Duodenal mucosa (tissue), 2 donors: ENCODE data around the gene TAF9.
"Not testable (repeated sequence)": the region's sequence is repeated elsewhere in the genome, so short reads cannot be mapped to it uniquely, and the experiment has no call there.

ENCODE experiments used
- H3K27ac ChIP-seq: one replicate; pipeline ENCODE4 v1.7.0; 2013; ENCODE audit warnings: low read depth, low read length
- H3K27me3 ChIP-seq, 2 donors: one replicate each; pipeline ENCODE4 v1.7.0; 2013; ENCODE audit warnings: low read length in 2 of 2, control low read depth in 1 of 2; ENCODE audit not compliant: insufficient read depth in 2 of 2, control insufficient read depth in 1 of 2
- H3K36me3 ChIP-seq, 2 donors: one replicate each; pipeline ENCODE4 v1.7.0; 2013; ENCODE audit warnings: low read length in 2 of 2, control low read depth in 1 of 2; ENCODE audit not compliant: insufficient read depth in 2 of 2, control insufficient read depth in 1 of 2
- H3K4me1 ChIP-seq, 2 donors: one replicate each; pipeline ENCODE4 v1.7.0; 2013; ENCODE audit warnings: low read length in 2 of 2, control low read depth in 1 of 2; ENCODE audit not compliant: insufficient read depth in 2 of 2, control insufficient read depth in 1 of 2
- H3K4me3 ChIP-seq, 2 donors: one replicate each; pipeline ENCODE4 v1.7.0; 2013; ENCODE audit warnings: low read length in 2 of 2, low read depth in 1 of 2
- H3K9ac ChIP-seq, 2 donors: one replicate each; pipeline ENCODE4 v1.7.0; 2013; ENCODE audit warnings: low read length in 2 of 2, low read depth in 1 of 2
- H3K9me3 ChIP-seq, 2 donors: one replicate each; pipeline ENCODE4 v1.7.0; 2013; ENCODE audit warnings: low read length in 2 of 2, control low read depth in 1 of 2; ENCODE audit not compliant: control insufficient read depth in 1 of 2

The TAF9 gene

DNA sequence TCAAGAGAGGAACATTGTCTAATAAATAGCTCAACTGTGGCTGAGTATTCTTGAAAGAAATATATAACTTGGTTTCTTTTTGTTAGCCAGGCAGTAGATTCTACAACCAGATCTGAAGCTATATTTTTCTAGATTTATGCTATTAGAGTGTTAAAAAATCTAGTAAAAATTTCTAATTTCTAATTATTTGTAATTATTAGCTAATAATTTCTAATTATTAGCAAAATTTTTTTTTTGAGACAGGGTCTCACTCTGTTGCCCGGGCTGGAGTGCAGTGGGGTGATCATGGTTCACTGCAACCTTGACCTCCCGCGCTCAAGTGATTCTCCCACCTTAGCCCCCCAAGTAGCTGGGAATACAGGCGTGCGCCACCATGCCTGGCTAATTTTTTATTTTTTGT is 3.1 kb upstream of the TAF9 start:
- H3K4me3 ChIP-seq = no peak overlapping the region
- no peaks in the 10 kb centered on the region for H3K9me3 ChIP-seq
- no peak overlapping the region for H3K9ac ChIP-seq
- H3K4me1 ChIP-seq = peaks cover 23 to 32% of the 10 kb centered on the region in 2 donors
- H3K36me3 ChIP-seq = peaks cover 0 to 13% of the 10 kb centered on the region in 2 donors
- H3K27me3 ChIP-seq = no peaks in the 10 kb centered on the region
- H3K27ac ChIP-seq = no peak overlapping the region

DNA sequence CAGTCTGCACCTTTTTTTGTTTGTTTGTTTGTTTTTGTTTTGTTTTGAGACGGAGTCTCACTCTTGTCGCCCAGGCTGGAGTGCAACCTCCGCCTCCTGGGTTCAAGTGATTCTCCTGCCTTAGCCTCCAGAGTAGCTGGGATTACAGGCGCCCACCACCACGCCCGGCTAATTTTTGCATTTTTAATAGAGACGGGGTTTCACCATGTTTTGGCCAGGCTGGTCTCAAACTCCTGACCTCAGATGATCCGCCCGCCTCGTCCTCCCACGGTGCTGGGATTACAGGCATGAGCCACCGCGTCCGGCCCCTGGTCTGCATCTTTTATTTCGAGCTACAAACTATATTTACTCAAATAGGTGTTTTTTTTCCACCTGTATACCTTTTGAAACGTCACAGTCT is 1.0 kb upstream of the TAF9 start:
- not testable (repeated sequence) for H3K9me3 ChIP-seq, H3K27ac ChIP-seq, H3K27me3 ChIP-seq
- Histone ChIP-seq H3K4me1 (peaks cover 23 to 32% of the 10 kb centered on the region in 2 donors), H3K36me3 (peaks cover 1 to 19% of the 10 kb centered on the region in 2 donors), H3K4me3 (peak overlapping the region; percentile 98 to 99), H3K9ac (peak overlapping the region; percentile 71 to 91)

DNA sequence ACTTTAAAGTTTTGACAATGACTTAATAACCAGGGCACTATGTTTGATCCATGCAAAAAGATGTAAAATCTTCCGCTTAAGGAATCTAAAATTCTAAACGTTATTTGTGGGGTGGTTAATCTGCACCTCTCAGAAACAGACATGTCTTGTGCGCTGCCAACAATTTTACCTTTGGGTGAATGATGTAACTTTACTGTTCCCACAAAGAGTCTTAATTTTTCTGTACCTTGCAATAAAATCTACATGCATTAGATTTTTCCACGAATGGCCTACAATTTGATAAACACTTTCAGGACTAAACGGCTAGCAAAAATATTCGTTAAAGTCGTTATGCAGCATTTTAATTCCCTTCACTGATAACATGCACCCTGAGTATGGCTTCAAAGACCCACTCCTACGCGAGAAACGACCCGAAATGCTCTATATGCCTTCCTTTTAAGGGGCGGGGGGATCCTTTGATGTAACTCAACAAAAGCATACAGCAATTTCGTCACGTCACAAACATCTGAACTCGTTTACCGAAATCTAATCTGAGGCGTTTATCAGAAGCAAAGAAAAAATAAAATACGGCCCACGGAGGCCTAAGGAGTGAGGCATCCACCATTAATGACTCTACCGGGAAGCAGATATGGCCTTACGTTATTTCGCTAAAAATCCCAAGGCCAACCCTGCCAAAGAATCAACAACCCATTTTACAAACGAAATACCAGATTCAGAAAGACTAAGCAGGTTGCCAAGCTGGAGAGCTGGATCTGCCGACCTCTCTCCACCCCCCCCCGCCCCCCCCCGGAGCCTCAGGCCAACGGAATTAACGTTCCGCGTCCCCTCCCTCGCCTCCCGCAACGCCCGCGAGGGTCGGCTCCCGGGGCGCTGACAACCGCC is 621 bp downstream of the TAF9 start:
- Histone ChIP-seq H3K27ac (peak overlapping the region; percentile 96), H3K4me1 (peaks cover 23 to 32% of the 10 kb centered on the region in 2 donors), H3K9ac (peak overlapping the region; percentile 71 to 91), H3K36me3 (peaks cover 5 to 24% of the 10 kb centered on the region in 2 donors), H3K27me3 (no peaks in the 10 kb centered on the region), H3K4me3 (peak overlapping the region; percentile 98 to 99), H3K9me3 (no peaks in the 10 kb centered on the region)

DNA sequence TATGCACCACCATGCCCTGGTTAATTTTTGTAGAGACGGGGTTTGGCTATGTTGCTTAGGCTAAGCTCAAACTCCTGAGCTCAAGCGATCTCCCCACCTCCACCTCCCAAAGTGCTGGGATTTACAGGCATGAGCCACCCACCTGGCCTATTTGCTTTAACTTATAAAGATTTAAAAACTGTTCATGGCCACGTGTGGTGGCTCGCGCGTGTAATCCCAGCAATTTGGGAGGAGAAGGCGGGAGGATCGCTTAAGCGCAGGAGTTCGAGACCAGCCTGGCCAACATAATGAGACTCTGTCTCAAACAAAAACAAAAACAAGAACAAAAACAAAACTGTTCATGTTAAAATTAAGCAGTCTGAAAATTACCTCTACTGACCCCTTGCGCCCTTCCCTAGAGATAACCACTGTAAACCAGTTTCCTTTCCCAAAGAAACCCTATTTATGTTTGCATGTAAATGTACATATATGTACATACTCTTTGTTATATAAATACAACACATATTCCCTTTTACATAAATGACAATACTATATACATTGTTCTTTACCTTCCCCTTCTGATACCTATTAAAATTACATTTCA is 1.5 kb downstream of the TAF9 start:
- Histone ChIP-seq H3K9me3 (no peaks in the 10 kb centered on the region), H3K27ac (no peak overlapping the region), H3K4me3 (peak overlapping the region; percentile 98 to 99), H3K9ac (no peak overlapping the region), H3K36me3 (peaks cover 5 to 30% of the 10 kb centered on the region in 2 donors), H3K27me3 (no peaks in the 10 kb centered on the region), H3K4me1 (peaks cover 23 to 32% of the 10 kb centered on the region in 2 donors)

DNA sequence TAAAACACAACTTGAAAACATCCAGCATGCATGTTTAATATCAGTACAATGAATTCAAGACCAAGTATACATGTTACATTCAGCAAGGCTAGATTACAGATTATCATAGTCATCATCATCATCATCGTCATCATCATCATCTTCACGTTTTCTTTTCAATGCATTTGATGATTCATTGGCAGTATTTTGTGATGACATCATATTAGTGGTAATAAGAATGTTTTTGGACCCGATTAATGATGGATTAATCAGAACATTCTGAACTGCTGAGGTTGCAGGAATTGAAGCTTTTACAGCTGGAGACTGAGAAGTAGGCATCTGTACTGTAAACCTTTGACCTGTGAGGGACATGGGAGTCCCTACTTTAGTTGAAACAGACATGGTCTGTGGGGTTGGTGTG is 4.5 kb downstream of the TAF9 start:
- H3K36me3 ChIP-seq = peaks cover 5 to 31% of the 10 kb centered on the region in 2 donors
- peaks cover 10 to 14% of the 10 kb centered on the region in 2 donors for H3K4me1 ChIP-seq
- no peak overlapping the region for H3K4me3 ChIP-seq
- H3K27me3 ChIP-seq = no peaks in the 10 kb centered on the region
- H3K9ac ChIP-seq = no peak overlapping the region
- H3K27ac ChIP-seq = no peak overlapping the region
- no peaks in the 10 kb centered on the region for H3K9me3 ChIP-seq

DNA sequence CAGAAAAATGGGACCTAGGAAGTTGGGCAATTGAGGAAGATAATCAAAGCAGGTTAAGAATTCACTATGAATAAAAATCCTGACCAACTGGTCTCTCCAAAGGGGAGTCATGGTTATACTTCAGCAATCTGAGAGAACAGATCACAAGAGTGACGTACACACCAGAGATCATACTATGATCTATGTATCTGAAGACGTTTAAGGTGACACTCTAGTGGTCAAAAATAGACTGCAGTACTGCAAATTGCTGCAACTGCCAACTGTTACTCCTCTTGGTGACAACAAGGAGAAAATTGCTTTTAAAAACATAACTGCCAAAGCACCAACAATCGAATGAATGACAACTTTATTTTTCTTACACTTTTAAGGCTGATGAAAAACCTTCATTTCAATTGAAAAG is 4.9 kb downstream of the TAF9 start:
- H3K9me3 ChIP-seq = no peaks in the 10 kb centered on the region
- H3K4me3 ChIP-seq = no peak overlapping the region
- no peak overlapping the region for H3K27ac ChIP-seq
- H3K27me3 ChIP-seq = no peaks in the 10 kb centered on the region
- no peak overlapping the region for H3K9ac ChIP-seq
- peaks cover 5 to 31% of the 10 kb centered on the region in 2 donors for H3K36me3 ChIP-seq
- H3K4me1 ChIP-seq = peaks cover 10 to 14% of the 10 kb centered on the region in 2 donors

DNA sequence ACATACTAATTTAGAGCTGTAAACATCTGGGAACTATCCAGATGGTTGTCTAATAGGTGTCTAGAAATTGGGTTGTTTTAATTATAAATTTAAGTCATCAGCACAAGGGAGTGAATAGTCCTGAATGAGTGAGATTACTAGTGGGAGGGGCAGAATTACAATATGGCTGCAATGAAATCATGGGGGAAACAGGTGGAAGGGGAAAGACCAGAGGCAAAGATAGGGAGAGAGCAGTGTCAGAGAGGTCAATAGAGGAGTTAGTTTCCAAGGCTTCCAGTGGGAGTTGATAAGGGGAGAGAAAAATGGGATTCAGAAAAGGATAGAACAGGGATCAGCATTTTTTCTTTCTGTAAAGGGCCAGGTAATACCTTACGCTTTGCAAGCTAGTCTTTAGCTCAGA is 8.9 kb downstream of the TAF9 start:
- no peak overlapping the region for H3K27ac ChIP-seq
- H3K9ac ChIP-seq = no peak overlapping the region
- no peak overlapping the region for H3K4me3 ChIP-seq
- no peaks in the 10 kb centered on the region for H3K4me1 ChIP-seq
- H3K36me3 ChIP-seq = peaks cover 5 to 26% of the 10 kb centered on the region in 2 donors
- H3K9me3 ChIP-seq = no peaks in the 10 kb centered on the region
- H3K27me3 ChIP-seq = no peaks in the 10 kb centered on the region

DNA sequence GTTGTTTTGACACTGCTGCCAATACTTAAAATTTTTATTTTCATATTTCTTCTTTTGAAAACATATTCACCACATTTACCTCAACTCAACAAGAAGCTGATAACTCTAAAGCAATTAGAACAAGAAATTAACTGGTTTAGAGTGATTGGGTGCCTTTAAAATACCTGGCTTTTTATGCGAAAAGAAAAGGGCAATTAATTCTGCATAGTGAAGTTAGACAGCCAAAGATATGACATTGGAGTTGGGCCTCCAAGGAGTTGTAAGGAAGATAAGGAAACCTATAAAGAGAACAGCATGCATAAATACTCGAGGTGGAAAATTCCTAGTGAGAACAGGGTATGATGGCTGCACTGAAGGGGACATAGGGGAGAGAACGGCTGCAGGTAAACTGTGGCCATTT is 9.6 kb downstream of the TAF9 start:
- no peaks in the 10 kb centered on the region for H3K27me3 ChIP-seq
- H3K9ac ChIP-seq = no peak overlapping the region
- H3K4me1 ChIP-seq = no peaks in the 10 kb centered on the region
- no peak overlapping the region for H3K27ac ChIP-seq
- H3K9me3 ChIP-seq = no peaks in the 10 kb centered on the region
- H3K4me3 ChIP-seq = no peak overlapping the region
- peaks cover 0 to 26% of the 10 kb centered on the region in 2 donors for H3K36me3 ChIP-seq

DNA sequence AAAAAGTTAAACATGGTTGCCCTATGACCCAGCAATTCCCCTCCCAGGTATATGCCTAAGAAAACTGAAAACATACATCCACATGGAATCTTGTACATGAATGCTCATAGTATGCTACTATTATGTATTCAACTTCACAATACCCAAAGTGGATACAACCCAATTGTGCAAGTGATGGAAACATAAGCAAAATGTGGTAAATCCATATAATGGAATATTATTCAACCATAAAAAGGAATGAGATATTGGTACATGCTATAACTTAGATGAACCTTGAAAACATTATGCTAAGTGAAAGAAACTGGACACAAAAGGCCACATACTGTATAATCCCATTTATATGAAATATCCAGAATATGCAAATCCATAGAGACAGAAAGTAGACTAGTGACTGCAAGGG is 18.7 kb downstream of the TAF9 start:
- no peak overlapping the region for H3K4me3 ChIP-seq
- H3K36me3 ChIP-seq = peaks cover 9 to 33% of the 10 kb centered on the region in 2 donors
- H3K27me3 ChIP-seq = no peaks in the 10 kb centered on the region
- H3K9me3 ChIP-seq = no peaks in the 10 kb centered on the region
- H3K27ac ChIP-seq = no peak overlapping the region
- H3K9ac ChIP-seq = no peak overlapping the region
- H3K4me1 ChIP-seq = no peaks in the 10 kb centered on the region

DNA sequence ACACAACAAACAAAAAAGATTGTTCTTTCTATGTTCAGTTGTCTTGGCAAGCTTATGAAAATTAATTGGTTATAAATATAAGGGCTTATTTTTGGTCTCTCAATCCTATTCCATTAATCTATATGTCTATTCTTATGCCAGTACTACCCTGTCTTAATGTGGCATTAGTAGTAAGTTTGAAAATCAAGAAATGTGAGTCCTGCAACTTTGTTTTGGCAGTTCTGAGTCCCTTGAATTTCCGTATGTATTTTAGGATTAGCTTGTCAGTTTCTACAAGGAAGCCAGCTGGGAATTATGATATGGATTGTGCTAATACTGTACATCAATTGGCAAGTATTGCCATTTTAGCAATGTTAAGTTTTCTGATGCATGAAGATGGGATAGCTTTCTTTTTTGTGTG is 26.2 kb downstream of the TAF9 start:
- Histone ChIP-seq H3K27ac (no peak overlapping the region), H3K9ac (no peak overlapping the region), H3K27me3 (no peaks in the 10 kb centered on the region), H3K36me3 (no peaks in the 10 kb centered on the region), H3K4me3 (no peak overlapping the region), H3K9me3 (no peaks in the 10 kb centered on the region), H3K4me1 (no peaks in the 10 kb centered on the region)
